Activated naive CD8-positive, alpha-beta T cell treated with anti-CD3 and anti-CD28 coated beads, Interleukin-2, amount 50 U/mL, for 24 hours (primary cell): ENCODE data around the gene FANCG.
A peak's percentile ranks its signal among the peaks of the same experiment; 100 is the strongest.

Source experiments
- ATAC-seq: fragments of 150-1000 bp; cut with Tn5 transposase; one replicate; pipeline ENCODE4 v1.10.0; 2021
- DNase-seq: peaks from one replicate; pipeline ENCODE4 v3.0.0; 2021
- H3K27ac Mint-ChIP-seq: one replicate; pipeline ENCODE4 v1.8.0; 2021; ENCODE audit warnings: mild to moderate bottlenecking, mixed read lengths
- H3K27me3 Mint-ChIP-seq: one replicate; pipeline ENCODE4 v1.8.0; 2021; ENCODE audit warnings: mixed read lengths
- H3K36me3 Mint-ChIP-seq: one replicate; pipeline ENCODE4 v1.8.0; 2021; ENCODE audit warnings: low read depth, mixed read lengths
- H3K4me1 Mint-ChIP-seq: one replicate; pipeline ENCODE4 v1.8.0; 2021; ENCODE audit warnings: mixed read lengths
- H3K4me3 Mint-ChIP-seq: one replicate; pipeline ENCODE4 v1.8.0; 2021; ENCODE audit warnings: mild to moderate bottlenecking, moderate library complexity, mixed read lengths
- H3K9me3 Mint-ChIP-seq: one replicate; pipeline ENCODE4 v1.8.0; 2021; ENCODE audit warnings: mixed read lengths

FANCG gene

GRCh38 chr9:35079041-35079425, 709 bp downstream of the FANCG start:
- no peak for DNase-seq
- Mint-ChIP-seq H3K27me3 (no peaks in the 10 kb centered on the region), H3K27ac (peak overlapping the region; percentile 92), H3K4me3 (peak overlapping the region; percentile 83), H3K36me3 (peaks cover 26% of the 10 kb centered on the region), H3K4me1 (peaks cover 27% of the 10 kb centered on the region), H3K9me3 (no peaks in the 10 kb centered on the region)
- no peak for ATAC-seq

- H3K36me3 Mint-ChIP-seq = peaks cover 32% of the 10 kb centered on the region
- peak overlapping the region; percentile 83 for H3K4me3 Mint-ChIP-seq
- peak overlapping the region; percentile 92 for H3K27ac Mint-ChIP-seq
- H3K27me3 Mint-ChIP-seq = no peaks in the 10 kb centered on the region
- ATAC-seq (no peak), DNase-seq (no peak)
- H3K9me3 Mint-ChIP-seq = no peaks in the 10 kb centered on the region
- H3K4me1 Mint-ChIP-seq = peaks cover 33% of the 10 kb centered on the region
Observed at GRCh38 chr9:35078066-35078465, 1.7 kb downstream of the FANCG start.

- Mint-ChIP-seq H3K4me3 (no peak overlapping the region), H3K27me3 (peaks cover 2% of the 10 kb centered on the region), H3K9me3 (no peaks in the 10 kb centered on the region), H3K27ac (no peak overlapping the region), H3K4me1 (peaks cover 41% of the 10 kb centered on the region), H3K36me3 (peaks cover 36% of the 10 kb centered on the region)
- DNase-seq = no peak
- no peak for ATAC-seq
Observed at GRCh38 chr9:35076848-35077247, 2.9 kb downstream of the FANCG start.

- DNase-seq (no peak), ATAC-seq (no peak)
- Mint-ChIP-seq H3K27me3 (peaks cover 2% of the 10 kb centered on the region), H3K4me1 (peaks cover 48% of the 10 kb centered on the region), H3K9me3 (no peaks in the 10 kb centered on the region), H3K27ac (no peak overlapping the region), H3K36me3 (peaks cover 49% of the 10 kb centered on the region), H3K4me3 (no peak overlapping the region)
Observed at GRCh38 chr9:35075358-35075757, 4.4 kb downstream of the FANCG start.

- Mint-ChIP-seq H3K4me3 (no peak overlapping the region), H3K9me3 (no peaks in the 10 kb centered on the region), H3K27me3 (peaks cover 2% of the 10 kb centered on the region), H3K27ac (no peak overlapping the region), H3K4me1 (peaks cover 49% of the 10 kb centered on the region), H3K36me3 (peaks cover 54% of the 10 kb centered on the region)
- DNase-seq = no peak
- no peak for ATAC-seq
Observed at GRCh38 chr9:35074791-35075190, 5.0 kb downstream of the FANCG start.

- Mint-ChIP-seq H3K4me1 (peaks cover 55% of the 10 kb centered on the region), H3K27ac (no peak overlapping the region)
- no peak for DNase-seq
Observed at GRCh38 chr9:35074141-35074540, 5.6 kb downstream of the FANCG start.

GRCh38 chr9:35073279-35073612, 6.5 kb downstream of the FANCG start:
- H3K4me3 Mint-ChIP-seq = peak overlapping the region; percentile 93
- H3K4me1 Mint-ChIP-seq = peaks cover 56% of the 10 kb centered on the region
- DNase-seq = no peak
- H3K9me3 Mint-ChIP-seq = no peaks in the 10 kb centered on the region
- peaks cover 2% of the 10 kb centered on the region for H3K27me3 Mint-ChIP-seq
- peak overlapping the region; percentile 90 for H3K27ac Mint-ChIP-seq
- H3K36me3 Mint-ChIP-seq = peaks cover 64% of the 10 kb centered on the region
- ATAC-seq = no peak

More at GRCh38 chr9:35074141-35074540, 5.6 kb downstream of the FANCG start:
- Mint-ChIP-seq H3K36me3 (peaks cover 57% of the 10 kb centered on the region), H3K4me3 (no peak overlapping the region), H3K9me3 (no peaks in the 10 kb centered on the region), H3K27me3 (peaks cover 2% of the 10 kb centered on the region)
- no peak for ATAC-seq

- Mint-ChIP-seq H3K9me3 (no peaks in the 10 kb centered on the region), H3K4me3 (peak within 1 kb of the TSS; percentile 93), H3K27me3 (peaks cover 2% of the 10 kb centered on the region), H3K4me1 (peaks cover 56% of the 10 kb centered on the region), H3K27ac (peak within 1 kb of the TSS; percentile 90), H3K36me3 (peaks cover 69% of the 10 kb centered on the region)
- ATAC-seq (peak; percentile 85), DNase-seq (peak; percentile 96)
Observed at GRCh38 chr9:35072461-35073278, 7.1 kb downstream of the FANCG start, which contains the start of gene VCP. TSS of gene VCP (minus strand) at chr9:35072625. CDS start at chr9:35072353, 272 bp downstream.

GRCh38 chr9:35071814-35072460, 7.8 kb downstream of the FANCG start:
- Mint-ChIP-seq H3K36me3 (peaks cover 71% of the 10 kb centered on the region), H3K4me3 (peak overlapping the region; percentile 93), H3K9me3 (no peaks in the 10 kb centered on the region), H3K27me3 (peaks cover 2% of the 10 kb centered on the region), H3K4me1 (peaks cover 58% of the 10 kb centered on the region), H3K27ac (peak overlapping the region; percentile 90)
- DNase-seq (peak; percentile 76), ATAC-seq (peak; percentile 74)

GRCh38 chr9:35070823-35071813, 8.6 kb downstream of the FANCG start:
- H3K27ac Mint-ChIP-seq = peak overlapping the region; percentile 90
- H3K36me3 Mint-ChIP-seq = peaks cover 76% of the 10 kb centered on the region
- DNase-seq (no peak), ATAC-seq (no peak)
- H3K9me3 Mint-ChIP-seq = no peaks in the 10 kb centered on the region
- peaks cover 62% of the 10 kb centered on the region for H3K4me1 Mint-ChIP-seq
- H3K27me3 Mint-ChIP-seq = peaks cover 2% of the 10 kb centered on the region
- peak overlapping the region; percentile 93 for H3K4me3 Mint-ChIP-seq

- peaks cover 77% of the 10 kb centered on the region for H3K36me3 Mint-ChIP-seq
- peaks cover 2% of the 10 kb centered on the region for H3K27me3 Mint-ChIP-seq
- no peak overlapping the region for H3K27ac Mint-ChIP-seq
- no peaks in the 10 kb centered on the region for H3K9me3 Mint-ChIP-seq
- peak overlapping the region; percentile 46 for H3K4me3 Mint-ChIP-seq
- peaks cover 60% of the 10 kb centered on the region for H3K4me1 Mint-ChIP-seq
- no peak for ATAC-seq
- DNase-seq = no peak
Observed at GRCh38 chr9:35069020-35069419, 10.7 kb downstream of the FANCG start.

- Mint-ChIP-seq H3K4me1 (peaks cover 46% of the 10 kb centered on the region), H3K36me3 (peaks cover 84% of the 10 kb centered on the region), H3K27ac (peak overlapping the region; percentile 7), H3K9me3 (no peaks in the 10 kb centered on the region), H3K27me3 (no peaks in the 10 kb centered on the region), H3K4me3 (no peak overlapping the region)
- no peak for ATAC-seq
- no peak for DNase-seq
Observed at GRCh38 chr9:35067056-35067455, 12.7 kb downstream of the FANCG start.

GRCh38 chr9:35060548-35061207, 19.1 kb downstream of the FANCG start:
- DNase-seq (no peak), ATAC-seq (no peak)
- Mint-ChIP-seq H3K36me3 (peaks cover 89% of the 10 kb centered on the region), H3K27me3 (no peaks in the 10 kb centered on the region), H3K4me1 (no peaks in the 10 kb centered on the region), H3K4me3 (no peak overlapping the region), H3K27ac (no peak overlapping the region), H3K9me3 (no peaks in the 10 kb centered on the region)

GRCh38 chr9:35059438-35059837, 20.3 kb downstream of the FANCG start:
- no peaks in the 10 kb centered on the region for H3K4me1 Mint-ChIP-seq
- H3K27ac Mint-ChIP-seq = no peak overlapping the region
- ATAC-seq = no peak
- H3K4me3 Mint-ChIP-seq = no peak overlapping the region
- H3K9me3 Mint-ChIP-seq = no peaks in the 10 kb centered on the region
- DNase-seq = no peak
- peaks cover 88% of the 10 kb centered on the region for H3K36me3 Mint-ChIP-seq
- no peaks in the 10 kb centered on the region for H3K27me3 Mint-ChIP-seq
